Measurements from ENCODE around the gene CHST6. TPM values are rescaled to one million over a fixed set of nuclear protein-coding genes. Genes with fewer than 3 reads are reported as not detected.
"Not testable (repeated sequence)": the region's sequence is repeated elsewhere in the genome, so short reads cannot be mapped to it uniquely, and the experiment has no call there.

The CHST6 gene
- under 0.01 TPM in 2 replicates for total RNA-seq

GRCh38 chr16:75495076-75495674 is at the start of gene CHST6:
CHST6 (minus strand) TSS chr16:75495441; CDS start chr16:75479828, 15,613 bp downstream.
- TF ChIP-seq CTCF (IDR thresholded peaks at IDR 0.05; ENCODE audit: insufficient read depth, low read depth, low read length), result no peak
- H3K4me3 ChIP-seq (ENCODE audit: low read depth, low read length), result peak within 1 kb of the TSS; percentile 48
- DNase-seq (ENCODE audit: low read depth), result no peak

GRCh38 chr16:75542462-75542861 is 47.2 kb upstream of the CHST6 start:
- DNase-seq (ENCODE audit: low read depth); H3K4me3 ChIP-seq (ENCODE audit: low read depth, low read length): not testable (repeated sequence)

GRCh38 chr16:75541236-75541635 is 46.0 kb upstream of the CHST6 start:
- H3K4me3 ChIP-seq (ENCODE audit: low read depth, low read length), result no peak overlapping the region
- DNase-seq (ENCODE audit: low read depth), result no peak
- no peak for TF ChIP-seq CTCF (IDR thresholded peaks at IDR 0.05; ENCODE audit: insufficient read depth, low read depth, low read length)

GRCh38 chr16:75538882-75539565 is 43.8 kb upstream of the CHST6 start:
- not testable (repeated sequence) for H3K4me3 ChIP-seq (ENCODE audit: low read depth, low read length); DNase-seq (ENCODE audit: low read depth)

GRCh38 chr16:75537776-75538175 is 42.5 kb upstream of the CHST6 start:
- no peak for TF ChIP-seq CTCF (IDR thresholded peaks at IDR 0.05; ENCODE audit: insufficient read depth, low read depth, low read length)
- DNase-seq (ENCODE audit: low read depth), result no peak
- H3K4me3 ChIP-seq (ENCODE audit: low read depth, low read length), result no peak overlapping the region

GRCh38 chr16:75535901-75536300 is 40.7 kb upstream of the CHST6 start, which contains the start of gene CHST5:
CHST5 (minus strand) TSS chr16:75536108; CDS start chr16:75530384, 5,724 bp downstream.
- no peak within 1 kb of the TSS for H3K4me3 ChIP-seq (ENCODE audit: low read depth, low read length)
- no peak for TF ChIP-seq CTCF (IDR thresholded peaks at IDR 0.05; ENCODE audit: insufficient read depth, low read depth, low read length)
- no peak for DNase-seq (ENCODE audit: low read depth)

GRCh38 chr16:75535211-75535843 is 40.1 kb upstream of the CHST6 start:
- no peak for TF ChIP-seq CTCF (IDR thresholded peaks at IDR 0.05; ENCODE audit: insufficient read depth, low read depth, low read length)
- DNase-seq (ENCODE audit: low read depth), result no peak

More at GRCh38 chr16:75535211-75535843, 40.1 kb upstream of the CHST6 start:
- no peak overlapping the region for H3K4me3 ChIP-seq (ENCODE audit: low read depth, low read length)
